ENCODE measurements around the gene B3GNT3. TPM values are rescaled to one million over a fixed set of nuclear protein-coding genes. Genes with fewer than 3 reads are reported as not detected.

Gene B3GNT3
- total and polyA plus RNA-seq, 2 donors (not counting 1 experiment from before 2014, with no cell fraction given): 0.06 TPM; not detected in 1

DNA sequence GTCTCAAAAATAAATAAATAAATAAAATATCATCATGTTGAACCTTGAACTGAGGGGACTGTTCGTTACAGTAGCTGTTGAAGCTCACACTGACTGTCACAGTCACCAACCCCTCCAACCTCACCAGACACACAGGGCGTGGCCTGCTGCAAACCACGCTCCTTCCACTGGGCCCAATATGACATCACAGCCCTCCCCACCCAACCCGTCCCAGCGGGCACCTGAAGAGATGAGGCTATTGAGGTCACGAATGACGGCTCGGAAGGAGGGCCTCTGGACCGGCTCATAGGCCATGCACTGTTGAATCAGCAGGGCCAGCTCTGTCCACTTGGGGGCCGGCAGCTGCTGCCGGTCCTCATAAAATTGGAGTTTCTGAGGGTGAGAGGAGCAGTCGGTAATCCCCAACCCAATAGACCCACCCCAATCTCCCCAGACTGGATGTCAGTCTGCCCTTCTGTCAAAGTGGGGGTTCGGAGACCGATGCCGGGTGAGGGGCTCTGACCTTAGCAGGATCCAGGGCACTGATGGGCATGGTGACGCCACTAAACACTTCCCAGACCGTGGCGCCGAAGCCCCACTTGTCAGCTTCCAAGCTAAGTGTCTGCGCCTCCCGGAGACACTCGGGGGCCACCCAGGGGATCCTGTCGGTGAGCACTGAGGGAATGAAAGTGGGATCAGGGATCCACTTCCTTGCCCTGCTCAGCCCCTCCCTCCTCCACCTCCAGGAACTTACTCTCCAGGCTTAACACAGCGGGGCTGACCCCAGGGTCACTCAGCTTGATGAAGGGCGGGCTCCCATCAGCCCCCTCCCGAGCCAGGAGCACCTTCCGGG lies 39.6 kb downstream of the B3GNT3 start:
- no peaks in the 10 kb centered on the region for H3K4me1 Mint-ChIP-seq
- H3K79me2 ChIP-seq (ENCODE audit: control insufficient read depth, insufficient read depth, low read length): peaks cover 10% of the 10 kb centered on the region
- peaks cover 33% of the 10 kb centered on the region for H4K20me1 ChIP-seq (ENCODE audit: control insufficient read depth, insufficient read depth, low read length, poor library complexity, severe bottlenecking)
- ATAC-seq (ENCODE audit: low read depth) (no peak), DNase-seq (no peak)
- no peak overlapping the region for H3K27ac ChIP-seq (ENCODE audit: low read length in 2 of 2)
- H3K9ac ChIP-seq (ENCODE audit: low read length): no peak overlapping the region
- H3K27me3 ChIP-seq (replicated peaks in 1 of 4; ENCODE audit: control extremely low read depth in 1 of 4, control insufficient read depth in 3 of 4, insufficient read depth in 4 of 4, low read length in 3 of 4): no peaks in the 10 kb centered on the region
- 94% methylated on average over 19 of the region's 27 CpGs for WGBS (ENCODE audit: insufficient coverage)
- no peaks in the 10 kb centered on the region for H3K4me1 ChIP-seq (ENCODE audit: control insufficient read depth in 2 of 2, insufficient read depth in 2 of 2, low read length in 2 of 2)
- no peak overlapping the region for H2AFZ ChIP-seq (ENCODE audit: insufficient read depth, low read depth, low read length, poor library complexity, severe bottlenecking)
- H3K4me2 ChIP-seq (replicated peaks; ENCODE audit: low read depth, low read length, poor library complexity, severe bottlenecking): no peak overlapping the region
- H3K4me3 ChIP-seq (ENCODE audit: control extremely low read depth in 1 of 5, extremely low read depth in 1 of 5, insufficient read depth in 1 of 5, low read depth in 2 of 5, low read length in 4 of 5): no peak overlapping the region
- no peaks in the 10 kb centered on the region for H3K9me3 Mint-ChIP-seq (ENCODE audit: insufficient read depth)
- no peaks in the 10 kb centered on the region for H3K27me3 Mint-ChIP-seq
- H3K36me3 ChIP-seq (replicated peaks in 1 of 2; ENCODE audit: control extremely low read depth in 1 of 2, control insufficient read depth in 1 of 2, extremely low read depth in 1 of 2, insufficient read depth in 2 of 2, low read length in 1 of 2): peaks cover 1 to 86% of the 10 kb centered on the region in 2 experiments
- TF ChIP-seq EZH2 (IDR thresholded peaks at IDR 0.05; ENCODE audit: borderline replicate concordance, insufficient read depth, low read depth, low read length, poor library complexity, severe bottlenecking): no peak
- TF ChIP-seq, protein P1, sequence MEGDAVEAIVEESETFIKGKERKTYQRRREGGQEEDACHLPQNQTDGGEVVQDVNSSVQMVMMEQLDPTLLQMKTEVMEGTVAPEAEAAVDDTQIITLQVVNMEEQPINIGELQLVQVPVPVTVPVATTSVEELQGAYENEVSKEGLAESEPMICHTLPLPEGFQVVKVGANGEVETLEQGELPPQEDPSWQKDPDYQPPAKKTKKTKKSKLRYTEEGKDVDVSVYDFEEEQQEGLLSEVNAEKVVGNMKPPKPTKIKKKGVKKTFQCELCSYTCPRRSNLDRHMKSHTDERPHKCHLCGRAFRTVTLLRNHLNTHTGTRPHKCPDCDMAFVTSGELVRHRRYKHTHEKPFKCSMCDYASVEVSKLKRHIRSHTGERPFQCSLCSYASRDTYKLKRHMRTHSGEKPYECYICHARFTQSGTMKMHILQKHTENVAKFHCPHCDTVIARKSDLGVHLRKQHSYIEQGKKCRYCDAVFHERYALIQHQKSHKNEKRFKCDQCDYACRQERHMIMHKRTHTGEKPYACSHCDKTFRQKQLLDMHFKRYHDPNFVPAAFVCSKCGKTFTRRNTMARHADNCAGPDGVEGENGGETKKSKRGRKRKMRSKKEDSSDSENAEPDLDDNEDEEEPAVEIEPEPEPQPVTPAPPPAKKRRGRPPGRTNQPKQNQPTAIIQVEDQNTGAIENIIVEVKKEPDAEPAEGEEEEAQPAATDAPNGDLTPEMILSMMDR (IDR thresholded peaks at IDR 0.05): no peak
- peaks cover 0 to 7% (median 0%) of the 10 kb centered on the region in 3 donors for H3K9me3 ChIP-seq (ENCODE audit: control extremely low read depth in 1 of 3, control insufficient read depth in 2 of 3, insufficient read depth in 1 of 3, low read length in 2 of 3)
- no peak overlapping the region for H3K27ac Mint-ChIP-seq
- no peak overlapping the region for H3K4me3 Mint-ChIP-seq
- intact Hi-C loops (cut with micrococcal nuclease): no loop called here
- ChIA-PET POLR2A (interaction anchor here (0.6 to 0.7 kb wide), 3 partner anchors 8 to 195 kb away, joined by 3 to 4 read pairs (median 3); no protein-coding TSS in a partner anchor), CTCF (no interaction called here)

Measured in B cell (primary cell).